22Rv1 (cell line): ENCODE results near the gene ZNF442.

Source experiments
- ZFX ChIP-seq: fragments of 450-650 bp; IDR thresholded peaks from 2 replicates; pipeline ENCODE4 v1.6.1; 2017; ENCODE audit warnings: antibody characterized with exemption, borderline replicate concordance
- TF ChIP-seq, protein P1 (sequence below): fragments of 450-650 bp; IDR thresholded peaks from 2 replicates; pipeline ENCODE4 v1.5.1; 2017; ENCODE audit warnings: mild to moderate bottlenecking

DNA sequence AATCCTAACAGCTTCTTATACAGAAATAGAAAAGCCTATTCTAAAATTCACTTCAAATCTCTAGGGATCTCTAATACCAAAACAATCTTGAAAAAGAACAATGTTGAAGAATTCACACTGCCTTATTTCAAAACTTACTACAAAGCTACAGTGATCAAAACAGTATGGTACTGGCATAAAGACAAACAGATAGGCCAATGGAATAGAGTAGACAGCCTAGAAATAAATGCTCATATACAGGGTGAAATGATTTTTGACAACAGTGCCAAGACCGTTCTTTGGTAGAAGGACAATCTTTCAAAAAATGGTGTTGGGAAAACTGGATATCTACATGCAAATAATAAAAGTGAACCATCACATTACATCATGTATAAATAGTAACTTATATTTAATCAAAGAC lies 20.3 kb downstream of the ZNF442 start:
- TF ChIP-seq, protein P1, sequence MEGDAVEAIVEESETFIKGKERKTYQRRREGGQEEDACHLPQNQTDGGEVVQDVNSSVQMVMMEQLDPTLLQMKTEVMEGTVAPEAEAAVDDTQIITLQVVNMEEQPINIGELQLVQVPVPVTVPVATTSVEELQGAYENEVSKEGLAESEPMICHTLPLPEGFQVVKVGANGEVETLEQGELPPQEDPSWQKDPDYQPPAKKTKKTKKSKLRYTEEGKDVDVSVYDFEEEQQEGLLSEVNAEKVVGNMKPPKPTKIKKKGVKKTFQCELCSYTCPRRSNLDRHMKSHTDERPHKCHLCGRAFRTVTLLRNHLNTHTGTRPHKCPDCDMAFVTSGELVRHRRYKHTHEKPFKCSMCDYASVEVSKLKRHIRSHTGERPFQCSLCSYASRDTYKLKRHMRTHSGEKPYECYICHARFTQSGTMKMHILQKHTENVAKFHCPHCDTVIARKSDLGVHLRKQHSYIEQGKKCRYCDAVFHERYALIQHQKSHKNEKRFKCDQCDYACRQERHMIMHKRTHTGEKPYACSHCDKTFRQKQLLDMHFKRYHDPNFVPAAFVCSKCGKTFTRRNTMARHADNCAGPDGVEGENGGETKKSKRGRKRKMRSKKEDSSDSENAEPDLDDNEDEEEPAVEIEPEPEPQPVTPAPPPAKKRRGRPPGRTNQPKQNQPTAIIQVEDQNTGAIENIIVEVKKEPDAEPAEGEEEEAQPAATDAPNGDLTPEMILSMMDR = no peak
- TF ChIP-seq ZFX = no peak
